ENCODE data around the gene TMEM130.

TMEM130 gene

DNA sequence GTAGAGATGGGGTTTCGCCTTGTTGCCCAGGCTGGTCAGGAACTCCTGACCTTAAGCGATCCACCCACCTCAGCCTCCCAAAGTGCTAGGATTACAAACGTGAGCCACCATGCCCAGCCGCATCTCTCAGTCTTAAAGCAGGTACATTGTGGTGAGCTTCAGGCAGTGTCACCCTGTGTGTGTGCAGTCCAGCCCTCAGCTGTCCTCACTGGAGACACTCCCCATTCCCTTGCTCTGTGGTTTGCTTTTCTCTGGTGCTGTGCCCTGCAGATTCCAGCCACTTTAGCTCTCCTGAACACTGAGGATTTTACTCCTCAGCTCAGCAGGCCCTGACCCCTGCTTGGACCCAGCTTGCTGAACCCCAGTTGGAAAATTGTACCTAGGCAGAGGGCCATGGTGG is 14.6 kb upstream of the TMEM130 start:
- Histone ChIP-seq H3K36me3 (ENCODE audit: insufficient read depth, low read length) (peaks cover 58% of the 10 kb centered on the region; the same call in 1 of the 2 replicates), H3F3A (ENCODE audit: low read depth) (no peaks in the 10 kb centered on the region), H3K4me2 (ENCODE audit: low read depth, low read length, poor library complexity, severe bottlenecking) (no peak overlapping the region), H4K20me1 (ENCODE audit: insufficient read depth, low read length, poor library complexity, severe bottlenecking) (peaks cover 43% of the 10 kb centered on the region), H3K9me3 (ENCODE audit: insufficient read depth, low read depth, low read length) (no peaks in the 10 kb centered on the region), H3K27me3 (ENCODE audit: insufficient read depth, low read length, poor library complexity, severe bottlenecking) (no peaks in the 10 kb centered on the region), H3K9me2 (replicated peaks; ENCODE audit: low read depth, low read length) (no peaks in the 10 kb centered on the region), H3K79me2 (ENCODE audit: insufficient read depth, low read length) (peaks cover 70% of the 10 kb centered on the region), H3K9ac (ENCODE audit: low read depth, low read length, poor library complexity, severe bottlenecking) (no peak overlapping the region), H3K4me1 (ENCODE audit: insufficient read depth, low read length, poor library complexity, severe bottlenecking) (peaks cover 8% of the 10 kb centered on the region), H3K4me3 (ENCODE audit: low read length, poor library complexity, severe bottlenecking) (no peak overlapping the region), H2AFZ (ENCODE audit: low read length) (no peak overlapping the region)
- TF ChIP-seq, protein P1, sequence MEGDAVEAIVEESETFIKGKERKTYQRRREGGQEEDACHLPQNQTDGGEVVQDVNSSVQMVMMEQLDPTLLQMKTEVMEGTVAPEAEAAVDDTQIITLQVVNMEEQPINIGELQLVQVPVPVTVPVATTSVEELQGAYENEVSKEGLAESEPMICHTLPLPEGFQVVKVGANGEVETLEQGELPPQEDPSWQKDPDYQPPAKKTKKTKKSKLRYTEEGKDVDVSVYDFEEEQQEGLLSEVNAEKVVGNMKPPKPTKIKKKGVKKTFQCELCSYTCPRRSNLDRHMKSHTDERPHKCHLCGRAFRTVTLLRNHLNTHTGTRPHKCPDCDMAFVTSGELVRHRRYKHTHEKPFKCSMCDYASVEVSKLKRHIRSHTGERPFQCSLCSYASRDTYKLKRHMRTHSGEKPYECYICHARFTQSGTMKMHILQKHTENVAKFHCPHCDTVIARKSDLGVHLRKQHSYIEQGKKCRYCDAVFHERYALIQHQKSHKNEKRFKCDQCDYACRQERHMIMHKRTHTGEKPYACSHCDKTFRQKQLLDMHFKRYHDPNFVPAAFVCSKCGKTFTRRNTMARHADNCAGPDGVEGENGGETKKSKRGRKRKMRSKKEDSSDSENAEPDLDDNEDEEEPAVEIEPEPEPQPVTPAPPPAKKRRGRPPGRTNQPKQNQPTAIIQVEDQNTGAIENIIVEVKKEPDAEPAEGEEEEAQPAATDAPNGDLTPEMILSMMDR (conservative IDR thresholded peaks at IDR 0.05; ENCODE audit: low read length), result no peak
- TF ChIP-seq EZH2phosphoT487 (IDR thresholded peaks at IDR 0.05; ENCODE audit: borderline replicate concordance), result no peak

DNA sequence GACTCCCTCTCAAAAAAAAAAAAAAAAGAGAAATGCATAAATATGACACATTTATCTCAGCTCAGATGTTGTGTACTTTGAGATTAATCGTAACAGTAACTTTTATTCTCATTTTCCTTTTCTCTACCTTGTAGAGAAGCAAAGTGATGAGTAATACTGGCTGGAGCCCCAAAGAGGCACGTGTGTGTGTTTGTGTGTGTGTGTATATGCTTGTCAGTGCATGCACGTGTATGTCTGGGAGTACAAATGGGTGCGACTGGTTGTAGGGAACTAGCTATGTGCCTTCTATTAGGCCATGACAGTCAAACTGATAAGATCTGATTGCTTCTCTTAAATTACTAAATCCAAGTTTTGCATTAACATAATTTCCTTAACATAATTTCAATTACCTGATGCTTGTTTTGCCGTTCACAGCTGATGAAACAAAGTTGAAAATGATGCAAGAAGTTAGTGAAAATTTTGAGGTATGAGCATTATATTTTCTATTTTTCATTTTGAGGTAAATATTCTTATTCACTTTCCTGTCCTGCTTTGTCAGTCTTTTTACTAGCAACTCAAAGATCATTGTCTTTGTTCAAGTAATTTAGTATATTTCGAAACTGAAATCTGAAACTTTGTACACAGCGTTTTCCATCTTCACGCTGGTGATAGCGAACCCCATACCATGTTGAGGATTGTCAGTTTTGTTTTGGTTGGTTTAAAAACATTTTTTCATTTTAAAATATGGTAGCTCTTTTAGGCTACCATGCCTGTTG is 11.9 kb upstream of the TMEM130 start:
- Histone ChIP-seq H3K79me2 (ENCODE audit: insufficient read depth, low read length) (peaks cover 67% of the 10 kb centered on the region), H3K4me2 (ENCODE audit: low read depth, low read length, poor library complexity, severe bottlenecking) (no peak overlapping the region), H3F3A (ENCODE audit: low read depth) (no peaks in the 10 kb centered on the region), H3K9me3 (ENCODE audit: insufficient read depth, low read depth, low read length) (no peaks in the 10 kb centered on the region), H4K20me1 (ENCODE audit: insufficient read depth, low read length, poor library complexity, severe bottlenecking) (peaks cover 44% of the 10 kb centered on the region), H3K4me1 (ENCODE audit: insufficient read depth, low read length, poor library complexity, severe bottlenecking) (peaks cover 11% of the 10 kb centered on the region), H3K4me3 (ENCODE audit: low read length, poor library complexity, severe bottlenecking) (no peak overlapping the region), H3K9ac (ENCODE audit: low read depth, low read length, poor library complexity, severe bottlenecking) (no peak overlapping the region), H3K27me3 (ENCODE audit: insufficient read depth, low read length, poor library complexity, severe bottlenecking) (no peaks in the 10 kb centered on the region), H3K36me3 (ENCODE audit: insufficient read depth, low read length) (peaks cover 37% of the 10 kb centered on the region; the same call in 1 of the 2 replicates), H2AFZ (ENCODE audit: low read length) (no peak overlapping the region), H3K9me2 (replicated peaks; ENCODE audit: low read depth, low read length) (no peaks in the 10 kb centered on the region)
- no peak for TF ChIP-seq EZH2phosphoT487 (IDR thresholded peaks at IDR 0.05; ENCODE audit: borderline replicate concordance)
- TF ChIP-seq, protein P1 (conservative IDR thresholded peaks at IDR 0.05; ENCODE audit: low read length), result no peak

DNA sequence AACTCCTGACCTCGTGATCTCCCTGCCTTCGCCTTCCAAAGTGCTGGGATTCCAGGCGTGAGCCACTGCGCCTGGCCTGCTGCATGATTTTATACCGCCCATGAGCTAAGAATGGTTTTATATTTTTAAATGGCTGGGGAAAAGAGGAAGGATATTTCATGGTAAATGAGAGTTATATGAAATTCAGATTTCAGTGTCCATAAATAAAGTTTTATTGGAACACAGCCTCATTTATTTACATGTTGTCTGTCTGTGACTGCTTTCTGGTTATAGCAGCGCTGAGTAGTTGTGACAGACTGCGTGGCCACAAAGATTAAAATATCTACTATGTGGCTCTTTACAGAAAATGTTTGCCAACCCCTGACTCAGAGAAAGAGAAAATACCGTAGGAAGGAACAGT is 10.7 kb upstream of the TMEM130 start:
- Histone ChIP-seq H4K20me1 (ENCODE audit: insufficient read depth, low read length, poor library complexity, severe bottlenecking) (peaks cover 44% of the 10 kb centered on the region), H3K36me3 (ENCODE audit: insufficient read depth, low read length) (peaks cover 33% of the 10 kb centered on the region; the same call in 1 of the 2 replicates), H3K9me3 (ENCODE audit: insufficient read depth, low read depth, low read length) (no peaks in the 10 kb centered on the region), H2AFZ (ENCODE audit: low read length) (no peak overlapping the region), H3K27me3 (ENCODE audit: insufficient read depth, low read length, poor library complexity, severe bottlenecking) (no peaks in the 10 kb centered on the region), H3K4me3 (ENCODE audit: low read length, poor library complexity, severe bottlenecking) (peak overlapping the region; percentile 91), H3K9ac (ENCODE audit: low read depth, low read length, poor library complexity, severe bottlenecking) (peak overlapping the region; percentile 99), H3K9me2 (replicated peaks; ENCODE audit: low read depth, low read length) (no peaks in the 10 kb centered on the region), H3F3A (ENCODE audit: low read depth) (no peaks in the 10 kb centered on the region), H3K4me1 (ENCODE audit: insufficient read depth, low read length, poor library complexity, severe bottlenecking) (peaks cover 11% of the 10 kb centered on the region), H3K79me2 (ENCODE audit: insufficient read depth, low read length) (peaks cover 63% of the 10 kb centered on the region), H3K4me2 (ENCODE audit: low read depth, low read length, poor library complexity, severe bottlenecking) (peak overlapping the region; percentile 84)
- TF ChIP-seq, protein P1 (conservative IDR thresholded peaks at IDR 0.05; ENCODE audit: low read length), result no peak
- TF ChIP-seq EZH2phosphoT487 (IDR thresholded peaks at IDR 0.05; ENCODE audit: borderline replicate concordance), result no peak
